H9 (cell line): Measurements from ENCODE around the gene PCCA. TPM values are rescaled to one million over a fixed set of nuclear protein-coding genes. Genes with fewer than 3 reads are reported as not detected.
"Not testable (repeated sequence)": the region's sequence is repeated elsewhere in the genome, so short reads cannot be mapped to it uniquely, and the experiment has no call there.

Experiments
- DNase-seq: peaks from one replicate; pipeline ENCODE4 v3.0.0-alpha.2; 2017
- H2AFZ ChIP-seq: one replicate; pipeline ENCODE4 v1.6.1; 2013; ENCODE audit warnings: mild to moderate bottlenecking, low read length, control low read depth, moderate library complexity
- H2AK5ac ChIP-seq: 2 replicates; pipeline ENCODE4 v1.6.1; 2013; ENCODE audit warnings: low read length, control low read depth, mixed read lengths; ENCODE audit not compliant: insufficient read length
- H2BK120ac ChIP-seq: one replicate; pipeline ENCODE4 v1.6.1; 2013; ENCODE audit warnings: low read depth, mild to moderate bottlenecking, low read length, control low read depth, inconsistent platforms; ENCODE audit not compliant: poor library complexity, severe bottlenecking
- H2BK12ac ChIP-seq: 2 replicates; pipeline ENCODE4 v1.6.1; 2013; ENCODE audit warnings: low read length, control low read depth, mixed read lengths, low read depth; ENCODE audit not compliant: insufficient read length
- H2BK15ac ChIP-seq: 2 replicates; pipeline ENCODE4 v1.6.1; 2013; ENCODE audit warnings: low read depth, low read length, control low read depth
- H2BK20ac ChIP-seq: one replicate; pipeline ENCODE4 v1.6.1; 2013; ENCODE audit warnings: low read depth, mild to moderate bottlenecking, low read length, control low read depth, inconsistent platforms; ENCODE audit not compliant: poor library complexity, severe bottlenecking
- H2BK5ac ChIP-seq: 2 replicates; pipeline ENCODE4 v1.6.1; 2013; ENCODE audit warnings: low read length, control low read depth, mixed read lengths; ENCODE audit not compliant: insufficient read length
- H3K14ac ChIP-seq: 2 replicates; pipeline ENCODE4 v1.6.1; 2013; ENCODE audit warnings: low read length, control low read depth; ENCODE audit not compliant: insufficient read depth
- H3K18ac ChIP-seq: 2 replicates; pipeline ENCODE4 v1.6.1; 2013; ENCODE audit warnings: low read depth, mild to moderate bottlenecking, mixed read lengths, low read length, control low read depth; ENCODE audit not compliant: insufficient read length
- H3K23ac ChIP-seq: 2 replicates; pipeline ENCODE4 v1.6.1; 2013; ENCODE audit warnings: low read length, control low read depth, mixed read lengths, low read depth; ENCODE audit not compliant: insufficient read length
- H3K23me2 ChIP-seq: 2 replicates; pipeline ENCODE4 v1.6.1; 2013; ENCODE audit warnings: low read depth, mild to moderate bottlenecking, mixed read lengths, low read length, control low read depth; ENCODE audit not compliant: insufficient read length, poor library complexity, severe bottlenecking
- H3K27ac ChIP-seq: 2 replicates; pipeline ENCODE4 v1.5.1; 2013; ENCODE audit warnings: low read length, control low read depth, mixed read lengths, low read depth; ENCODE audit not compliant: insufficient read length
- H3K27me3 ChIP-seq: 2 replicates; pipeline ENCODE4 v1.6.1; 2013; ENCODE audit warnings: low read length, control low read depth, inconsistent platforms; ENCODE audit not compliant: insufficient read depth
- H3K4ac ChIP-seq: 2 replicates; pipeline ENCODE4 v1.6.1; 2013; ENCODE audit warnings: low read depth, mild to moderate bottlenecking, control low read depth, inconsistent platforms, low read length, moderate library complexity
- H3K4me1 ChIP-seq: 2 replicates; pipeline ENCODE4 v1.6.1; 2013; ENCODE audit warnings: low read length, control low read depth, inconsistent platforms; ENCODE audit not compliant: insufficient read depth
- H3K4me2 ChIP-seq: 2 replicates; pipeline ENCODE4 v1.6.1; 2013; ENCODE audit warnings: low read length, control low read depth, mixed read lengths; ENCODE audit not compliant: insufficient read length, insufficient read depth
- H3K56ac ChIP-seq: 2 replicates; pipeline ENCODE4 v1.6.1; 2013; ENCODE audit warnings: low read depth, mild to moderate bottlenecking, mixed read lengths, low read length, control low read depth; ENCODE audit not compliant: insufficient read length
- H3K79me1 ChIP-seq: 2 replicates; pipeline ENCODE4 v1.6.1; 2013; ENCODE audit warnings: low read depth, mild to moderate bottlenecking, moderate library complexity, low read length, control low read depth, inconsistent platforms; ENCODE audit not compliant: insufficient read depth, poor library complexity, severe bottlenecking
- H3K79me2 ChIP-seq: 2 replicates; pipeline ENCODE4 v1.6.1; 2013; ENCODE audit warnings: low read length, control low read depth, inconsistent platforms; ENCODE audit not compliant: insufficient read depth
- H3K9ac ChIP-seq: 2 replicates; pipeline ENCODE4 v1.6.1; 2013; ENCODE audit warnings: low read length, control low read depth, mixed read lengths; ENCODE audit not compliant: insufficient read length; ENCODE audit errors: extremely low read depth
- H3K9me3 ChIP-seq: one replicate; pipeline ENCODE4 v1.6.1; 2013; ENCODE audit warnings: low read depth, low read length, inconsistent platforms; ENCODE audit not compliant: control insufficient read depth
- H3T11ph ChIP-seq: one replicate; pipeline ENCODE4 v1.6.1; 2013; ENCODE audit warnings: mild to moderate bottlenecking, low read length, control low read depth, inconsistent platforms
- H4K20me1 ChIP-seq: one replicate; pipeline ENCODE4 v1.6.1; 2013; ENCODE audit not compliant: control insufficient read depth, insufficient read length, insufficient read depth
- H4K5ac ChIP-seq: 2 replicates; pipeline ENCODE4 v1.6.1; 2013; ENCODE audit warnings: low read depth, mild to moderate bottlenecking, mixed read lengths, low read length, control low read depth; ENCODE audit not compliant: insufficient read length
- H4K8ac ChIP-seq: replicated peaks from 2 replicates; pipeline ENCODE4 v1.6.1; 2013; ENCODE audit warnings: low read length, control low read depth, mixed read lengths, low read depth; ENCODE audit not compliant: insufficient read length
- H4K91ac ChIP-seq: 2 replicates; pipeline ENCODE4 v1.6.1; 2013; ENCODE audit warnings: low read depth, mild to moderate bottlenecking, moderate library complexity, mixed read lengths, low read length, control low read depth; ENCODE audit not compliant: insufficient read length
- H3K27ac Mint-ChIP-seq, 3 experiments: 2 replicates in 2 of 3; 3 replicates in 1 of 3; pipeline ENCODE4 v1.8.0; 2020 to 2021; ENCODE audit warnings: mixed read lengths in 3 of 3, mild to moderate bottlenecking in 1 of 3, moderate library complexity in 1 of 3
- H3K27me3 Mint-ChIP-seq: 2 replicates; pipeline ENCODE4 v1.8.0; 2021; ENCODE audit warnings: low read depth, mild to moderate bottlenecking, moderate library complexity, mixed read lengths
- H3K36me3 Mint-ChIP-seq, 3 experiments: 2 replicates in 2 of 3; 3 replicates in 1 of 3; pipeline ENCODE4 v1.8.0; 2020 to 2021; ENCODE audit warnings: low read depth in 3 of 3, mixed read lengths in 3 of 3; ENCODE audit not compliant: insufficient read depth in 1 of 3
- H3K4me1 Mint-ChIP-seq, 2 experiments: 2 replicates each; pipeline ENCODE4 v1.8.0; 2020; ENCODE audit warnings: mixed read lengths in 2 of 2
- H3K4me3 Mint-ChIP-seq, 2 experiments: 2 replicates in 1 of 2; 3 replicates in 1 of 2; pipeline ENCODE4 v1.8.0; 2020 to 2021; ENCODE audit warnings: mild to moderate bottlenecking in 2 of 2, mixed read lengths in 2 of 2, moderate library complexity in 1 of 2
- H3K9me3 Mint-ChIP-seq, 2 experiments: 2 replicates in 1 of 2; 3 replicates in 1 of 2; pipeline ENCODE4 v1.8.0; 2020; ENCODE audit warnings: mild to moderate bottlenecking in 2 of 2, mixed read lengths in 2 of 2, moderate library complexity in 1 of 2
- WGBS: extraction: QIAGEN DNeasy Blood & Tissue Kit; methylation state at CpG from one replicate; pipeline ENCODE4 v1.1.7; 2013; ENCODE audit warnings: missing lambda C conversion rate, low lambda C conversion rate, mixed read lengths; ENCODE audit not compliant: insufficient read length; ENCODE audit errors: extremely low coverage; 5-methylcytosine and 5-hydroxymethylcytosine counted together
- total RNA-seq: library from RNA; stranded (reverse); gene quantifications from 2 replicates; pipeline ENCODE4 v1.2.1, GENCODE V29; 2021
- TF ChIP-seq, protein P1 (sequence below): fragments of 200-600 bp; sonication (generic); conservative IDR thresholded peaks from 3 replicates; pipeline ENCODE4 v1.8.0; 2021; ENCODE audit warnings: antibody characterized with exemption, mild to moderate bottlenecking

The PCCA gene
- total RNA-seq, 1 experiment from 2014 or later = 56.5 TPM

DNA sequence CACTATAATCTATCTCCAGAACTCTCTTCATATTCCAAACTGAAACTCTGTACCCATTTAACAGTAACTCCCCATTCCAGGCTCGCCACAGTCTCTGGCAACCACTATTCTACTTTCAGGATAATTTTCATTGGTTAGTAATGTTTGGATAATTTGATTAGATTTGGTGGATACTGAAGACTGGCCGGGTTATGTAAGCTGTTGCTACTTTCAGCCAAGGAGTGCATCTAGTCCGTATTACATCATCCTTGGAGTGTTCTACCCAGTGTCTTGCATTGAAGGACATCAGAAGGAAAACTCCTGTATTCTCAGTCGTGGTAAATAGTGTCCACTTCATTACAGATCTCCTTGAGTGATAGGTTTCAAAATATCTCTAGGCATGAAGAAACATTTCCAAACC, 60.5 kb downstream of the PCCA start:
- WGBS = no CpG with 5 or more reads among the region's 4 CpGs
- Mint-ChIP-seq H3K4me3 (peak overlapping the region in 1 of 2 experiments; percentile 52; a peak in 3 of 5 replicates), H3K27ac (peak overlapping the region in 2 of 3 experiments; percentile 95 to 97; a peak in 5 of 7 replicates), H3K4me1 (peaks cover 50 to 62% of the 10 kb centered on the region in 2 experiments), H3K9me3 (peaks cover 0 to 2% of the 10 kb centered on the region in 2 experiments; a peak in 1 of 5 replicates), H3K27me3 (no peaks in the 10 kb centered on the region), H3K36me3 (peaks cover 17 to 27% (median 25%) of the 10 kb centered on the region in 3 experiments)
- no peak overlapping the region for H4K5ac ChIP-seq
- peaks cover 8% of the 10 kb centered on the region; the same call in 1 of the 2 replicates for H3K4me1 ChIP-seq
- H4K8ac ChIP-seq = no peak overlapping the region
- H3K27ac ChIP-seq = no peak overlapping the region
- H3K14ac ChIP-seq = no peak overlapping the region
- no peak overlapping the region for H3K18ac ChIP-seq
- no peaks in the 10 kb centered on the region for H3K79me2 ChIP-seq
- H3K56ac ChIP-seq = no peak overlapping the region
- H2BK5ac ChIP-seq = no peak overlapping the region
- H4K20me1 ChIP-seq = no peaks in the 10 kb centered on the region
- H3K9ac ChIP-seq = no peak overlapping the region
- no peaks in the 10 kb centered on the region for H3K23me2 ChIP-seq
- no peaks in the 10 kb centered on the region for H3K27me3 ChIP-seq
- H4K91ac ChIP-seq = no peak overlapping the region
- TF ChIP-seq, protein P1, sequence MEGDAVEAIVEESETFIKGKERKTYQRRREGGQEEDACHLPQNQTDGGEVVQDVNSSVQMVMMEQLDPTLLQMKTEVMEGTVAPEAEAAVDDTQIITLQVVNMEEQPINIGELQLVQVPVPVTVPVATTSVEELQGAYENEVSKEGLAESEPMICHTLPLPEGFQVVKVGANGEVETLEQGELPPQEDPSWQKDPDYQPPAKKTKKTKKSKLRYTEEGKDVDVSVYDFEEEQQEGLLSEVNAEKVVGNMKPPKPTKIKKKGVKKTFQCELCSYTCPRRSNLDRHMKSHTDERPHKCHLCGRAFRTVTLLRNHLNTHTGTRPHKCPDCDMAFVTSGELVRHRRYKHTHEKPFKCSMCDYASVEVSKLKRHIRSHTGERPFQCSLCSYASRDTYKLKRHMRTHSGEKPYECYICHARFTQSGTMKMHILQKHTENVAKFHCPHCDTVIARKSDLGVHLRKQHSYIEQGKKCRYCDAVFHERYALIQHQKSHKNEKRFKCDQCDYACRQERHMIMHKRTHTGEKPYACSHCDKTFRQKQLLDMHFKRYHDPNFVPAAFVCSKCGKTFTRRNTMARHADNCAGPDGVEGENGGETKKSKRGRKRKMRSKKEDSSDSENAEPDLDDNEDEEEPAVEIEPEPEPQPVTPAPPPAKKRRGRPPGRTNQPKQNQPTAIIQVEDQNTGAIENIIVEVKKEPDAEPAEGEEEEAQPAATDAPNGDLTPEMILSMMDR = no peak
- no peak overlapping the region for H3T11ph ChIP-seq
- H2BK120ac ChIP-seq = no peak overlapping the region
- H2BK15ac ChIP-seq = no peak overlapping the region
- no peak for DNase-seq
- no peak overlapping the region for H3K4me2 ChIP-seq
- no peak overlapping the region for H3K4ac ChIP-seq
- H3K79me1 ChIP-seq = no peaks in the 10 kb centered on the region
- H2AK5ac ChIP-seq = no peak overlapping the region
- no peaks in the 10 kb centered on the region for H3K9me3 ChIP-seq
- H3K23ac ChIP-seq = no peak overlapping the region
- no peak overlapping the region for H2BK12ac ChIP-seq
- no peak overlapping the region for H2BK20ac ChIP-seq
- no peak overlapping the region for H2AFZ ChIP-seq

- H3K27me3 Mint-ChIP-seq, H3K14ac ChIP-seq, H3K23ac ChIP-seq, H2BK5ac ChIP-seq, H3K23me2 ChIP-seq, H3K4ac ChIP-seq, H3K27me3 ChIP-seq, H4K8ac ChIP-seq, H3K79me1 ChIP-seq, H3K9ac ChIP-seq, H3K79me2 ChIP-seq, H3K4me1 ChIP-seq, DNase-seq, H3T11ph ChIP-seq, H3K27ac ChIP-seq, H2BK120ac ChIP-seq, H3K9me3 Mint-ChIP-seq, H2BK15ac ChIP-seq, H3K18ac ChIP-seq, H3K4me2 ChIP-seq, H4K20me1 ChIP-seq, H4K91ac ChIP-seq, H3K56ac ChIP-seq, H2AFZ ChIP-seq, H2BK12ac ChIP-seq, H4K5ac ChIP-seq, H3K4me3 Mint-ChIP-seq, H3K9me3 ChIP-seq, H2BK20ac ChIP-seq: not testable (repeated sequence)
- Mint-ChIP-seq H3K27ac (peak overlapping the region; percentile 37 to 90 (median 55); a peak in 3 of 7 replicates), H3K36me3 (peaks cover 15 to 21% (median 16%) of the 10 kb centered on the region in 3 experiments), H3K4me1 (peaks cover 50 to 62% of the 10 kb centered on the region in 2 experiments)
- WGBS = no CpG with 5 or more reads among the region's 16 CpGs
- H2AK5ac ChIP-seq = peak overlapping the region; percentile 83
Observed at GRCh38 chr13:100150711-100151110, 61.8 kb downstream of the PCCA start.
